ENCODE data around the gene CCDC187. TPM values are rescaled to one million over a fixed set of nuclear protein-coding genes. Genes with fewer than 3 reads are reported as not detected.
A peak's percentile ranks its signal among the peaks of the same experiment; 100 is the strongest.

The CCDC187 gene
- total RNA-seq, 2 experiments from 2014 or later: 0.07 TPM; not detected in 1

DNA sequence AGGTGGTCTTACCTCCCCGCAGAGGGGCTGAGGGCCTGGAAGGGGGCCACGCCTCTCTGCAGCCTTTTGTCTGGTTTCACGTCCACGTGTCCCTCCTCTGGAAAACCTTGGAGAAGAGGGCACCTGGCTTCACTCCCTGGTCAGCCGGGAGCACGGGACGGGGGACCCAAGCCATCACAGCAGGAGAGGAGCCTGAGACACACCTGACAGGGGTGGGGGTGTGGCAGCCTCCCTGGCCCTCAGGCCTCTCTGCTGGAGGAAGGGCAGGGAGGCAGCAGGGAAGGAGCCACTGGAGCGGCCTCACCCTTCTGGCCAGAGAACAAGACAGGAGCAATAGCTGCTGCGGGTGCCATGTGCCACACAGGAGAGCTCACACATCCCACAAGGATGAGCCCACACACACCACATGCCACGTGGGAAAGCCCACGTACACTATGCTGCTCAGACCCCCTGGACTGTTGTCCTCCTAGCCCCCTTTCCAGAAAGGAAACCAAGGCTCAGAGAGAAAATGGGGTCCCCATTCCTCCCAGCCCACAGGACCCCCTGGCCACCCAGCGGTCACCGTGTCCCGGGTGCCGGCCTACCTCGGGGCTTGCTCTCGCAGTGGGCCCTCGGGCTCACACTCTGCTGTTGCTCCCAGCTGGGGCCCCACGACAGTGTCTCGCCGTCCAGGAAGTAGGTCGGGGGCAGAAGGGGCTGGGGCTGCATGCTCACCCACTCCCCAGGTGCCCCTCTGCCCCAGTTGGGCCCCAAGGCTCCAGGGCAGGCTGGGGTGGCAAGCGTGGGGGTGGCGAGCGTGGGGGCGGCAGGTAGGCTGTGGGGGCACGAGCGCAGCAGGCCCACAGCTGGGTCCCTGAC is 18.2 kb downstream of the CCDC187 start:
- CTCF ChIA-PET: interaction anchor here (0.9 kb wide), 1 partner anchor 119 kb away, joined by 3 read pairs; no protein-coding TSS in a partner anchor

DNA sequence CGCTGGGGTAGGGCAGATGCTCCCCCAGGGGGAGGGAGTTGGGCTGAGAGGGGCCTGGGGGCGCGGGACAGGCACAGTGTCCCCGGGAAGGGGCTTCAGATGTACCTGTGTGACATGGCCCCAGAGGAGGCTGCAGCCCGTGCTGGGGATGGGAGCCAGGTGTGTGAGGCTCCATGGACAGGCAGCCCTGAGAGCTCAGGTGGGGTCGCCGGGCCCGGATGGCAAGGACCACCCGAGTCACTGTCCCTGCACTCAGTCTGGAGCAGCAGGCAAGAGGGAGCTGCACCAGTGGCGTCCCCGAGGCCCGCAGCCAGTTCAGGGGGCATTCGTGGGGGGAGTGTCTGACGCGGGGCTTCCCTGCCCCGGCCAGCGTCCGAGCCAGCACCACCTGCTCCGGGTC is 18.9 kb downstream of the CCDC187 start:
- Mint-ChIP-seq H3K4me3 (no peak overlapping the region), H3K9me3 (no peaks in the 10 kb centered on the region), H3K36me3 (ENCODE audit: low read depth) (no peaks in the 10 kb centered on the region), H3K27me3 (no peaks in the 10 kb centered on the region), H3K27ac (no peak overlapping the region), H3K4me1 (ENCODE audit: low read depth) (peaks cover 3% of the 10 kb centered on the region)
- ChIA-PET POLR2A (no interaction called here), CTCF (interaction anchor here (0.8 to 0.9 kb wide), 2 partner anchors 28 to 118 kb away, joined by 3 to 5 read pairs; no protein-coding TSS in a partner anchor)
- intact Hi-C loops (cut with micrococcal nuclease): no loop called here
- TF ChIP-seq, protein P1, sequence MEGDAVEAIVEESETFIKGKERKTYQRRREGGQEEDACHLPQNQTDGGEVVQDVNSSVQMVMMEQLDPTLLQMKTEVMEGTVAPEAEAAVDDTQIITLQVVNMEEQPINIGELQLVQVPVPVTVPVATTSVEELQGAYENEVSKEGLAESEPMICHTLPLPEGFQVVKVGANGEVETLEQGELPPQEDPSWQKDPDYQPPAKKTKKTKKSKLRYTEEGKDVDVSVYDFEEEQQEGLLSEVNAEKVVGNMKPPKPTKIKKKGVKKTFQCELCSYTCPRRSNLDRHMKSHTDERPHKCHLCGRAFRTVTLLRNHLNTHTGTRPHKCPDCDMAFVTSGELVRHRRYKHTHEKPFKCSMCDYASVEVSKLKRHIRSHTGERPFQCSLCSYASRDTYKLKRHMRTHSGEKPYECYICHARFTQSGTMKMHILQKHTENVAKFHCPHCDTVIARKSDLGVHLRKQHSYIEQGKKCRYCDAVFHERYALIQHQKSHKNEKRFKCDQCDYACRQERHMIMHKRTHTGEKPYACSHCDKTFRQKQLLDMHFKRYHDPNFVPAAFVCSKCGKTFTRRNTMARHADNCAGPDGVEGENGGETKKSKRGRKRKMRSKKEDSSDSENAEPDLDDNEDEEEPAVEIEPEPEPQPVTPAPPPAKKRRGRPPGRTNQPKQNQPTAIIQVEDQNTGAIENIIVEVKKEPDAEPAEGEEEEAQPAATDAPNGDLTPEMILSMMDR (IDR thresholded peaks at IDR 0.05): no peak
- ATAC-seq: no peak
- DNase-seq: no peak

More for the DNA sequence above, 18.2 kb downstream of the CCDC187 start:
- POLR2A ChIA-PET: no interaction called here
- H3K9me3 Mint-ChIP-seq: no peaks in the 10 kb centered on the region
- H3K27me3 Mint-ChIP-seq: no peaks in the 10 kb centered on the region
- H3K4me3 Mint-ChIP-seq: no peak overlapping the region
- peaks cover 3% of the 10 kb centered on the region for H3K4me1 Mint-ChIP-seq (ENCODE audit: low read depth)
- intact Hi-C loops (cut with micrococcal nuclease): no loop called here
- TF ChIP-seq, protein P1 (IDR thresholded peaks at IDR 0.05): no peak
- DNase-seq (no peak), ATAC-seq (no peak)
- H3K36me3 Mint-ChIP-seq (ENCODE audit: low read depth): no peaks in the 10 kb centered on the region
- H3K27ac Mint-ChIP-seq: no peak overlapping the region

DNA sequence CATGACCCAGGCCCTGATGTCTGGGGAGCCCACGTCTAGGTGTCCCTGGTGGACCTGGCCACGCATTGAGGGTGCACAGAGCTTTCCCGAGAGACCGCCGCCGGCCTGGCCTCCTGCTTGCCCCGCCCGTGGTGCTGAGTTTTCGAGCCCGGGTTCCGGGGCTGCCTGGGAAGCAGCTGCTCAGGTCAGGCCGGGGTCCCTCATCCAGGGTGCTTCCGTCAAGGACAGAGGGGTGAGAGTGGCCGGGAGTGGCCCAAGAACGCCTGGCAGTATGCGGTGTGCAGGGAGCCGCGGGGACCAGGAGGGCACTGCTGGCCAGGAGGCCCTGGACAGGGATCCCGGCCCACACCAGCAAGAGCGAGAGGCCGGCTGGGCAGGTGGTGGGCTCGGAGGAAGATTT is 19.6 kb downstream of the CCDC187 start:
- H3K27ac Mint-ChIP-seq: no peak overlapping the region
- H3K9me3 Mint-ChIP-seq: no peaks in the 10 kb centered on the region
- intact Hi-C loops (cut with micrococcal nuclease): no loop called here

DNA sequence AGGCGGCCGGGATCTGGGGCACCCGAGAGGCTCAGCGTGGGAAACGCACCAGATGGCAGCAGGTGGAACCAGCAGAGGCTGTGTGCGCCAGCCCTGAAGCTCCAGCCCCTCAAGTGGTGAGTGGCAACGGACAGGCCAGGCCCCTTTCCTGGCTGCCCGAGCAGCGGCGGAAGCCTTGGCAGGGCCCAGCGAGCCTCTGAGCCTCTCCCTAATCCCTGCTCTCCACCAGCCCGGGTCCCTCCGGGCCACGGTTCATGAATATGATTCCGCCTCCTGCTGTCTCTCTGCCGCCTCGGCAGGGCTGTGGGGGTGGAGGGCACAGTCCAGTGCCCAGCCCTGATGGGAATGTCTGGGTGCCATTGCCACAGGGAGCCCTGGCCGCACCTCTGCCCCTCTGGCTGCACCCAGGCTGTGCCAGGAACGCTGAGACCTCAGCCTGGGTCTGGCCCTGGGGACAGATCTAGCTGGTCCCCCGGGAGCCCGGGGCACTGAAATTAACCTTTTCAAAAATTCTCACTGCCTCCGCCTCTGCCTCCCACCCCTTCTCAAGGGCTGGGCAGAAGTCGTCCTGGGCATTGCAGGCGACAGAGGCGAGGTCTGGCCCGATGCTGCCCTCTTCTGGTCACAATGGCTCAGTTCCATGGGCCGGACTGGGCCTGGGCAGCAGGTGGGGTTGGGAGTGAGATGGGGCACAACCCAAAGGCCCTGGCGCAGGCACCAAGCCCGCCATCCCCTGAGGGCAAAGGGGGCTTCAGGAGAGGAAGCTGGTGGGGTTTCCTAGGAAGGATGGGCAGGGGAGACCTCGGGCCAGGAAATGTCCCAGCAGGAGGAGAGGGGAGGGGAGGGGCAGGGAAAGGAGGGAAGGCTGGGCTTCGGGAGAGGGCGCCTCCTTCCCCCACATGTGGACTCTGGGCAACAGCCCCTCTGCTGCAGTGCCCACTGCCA is 20.3 kb downstream of the CCDC187 start:
- no peaks in the 10 kb centered on the region for H3K27me3 Mint-ChIP-seq
- H3K27ac Mint-ChIP-seq: no peak overlapping the region
- CTCF ChIA-PET: interaction anchor here (0.8 to 1.5 kb wide), 7 partner anchors 13 to 149 kb away, joined by 3 to 12 read pairs (median 4); no protein-coding TSS in a partner anchor
- TF ChIP-seq, protein P1 (IDR thresholded peaks at IDR 0.05): peak; percentile 80
- POLR2A ChIA-PET: interaction anchor here (0.6 kb wide), 1 partner anchor 778 kb away, joined by 3 read pairs; no protein-coding TSS in a partner anchor
- ATAC-seq (peak; percentile 99), DNase-seq (peak; percentile 85)
- no peak overlapping the region for H3K4me3 Mint-ChIP-seq
- no peaks in the 10 kb centered on the region for H3K36me3 Mint-ChIP-seq (ENCODE audit: low read depth)
- no peaks in the 10 kb centered on the region for H3K9me3 Mint-ChIP-seq
- intact Hi-C loops (cut with micrococcal nuclease): loop anchor here (2.0 kb wide), 1 partner anchor 113 kb away; no protein-coding TSS in a partner anchor
- H3K4me1 Mint-ChIP-seq (ENCODE audit: low read depth): peaks cover 3% of the 10 kb centered on the region

More for the DNA sequence above, 19.6 kb downstream of the CCDC187 start:
- H3K4me1 Mint-ChIP-seq (ENCODE audit: low read depth): peaks cover 3% of the 10 kb centered on the region
- POLR2A ChIA-PET: no interaction called here
- H3K27me3 Mint-ChIP-seq: no peaks in the 10 kb centered on the region
- TF ChIP-seq, protein P1 (IDR thresholded peaks at IDR 0.05): no peak
- DNase-seq (no peak), ATAC-seq (no peak)
- H3K36me3 Mint-ChIP-seq (ENCODE audit: low read depth): no peaks in the 10 kb centered on the region
- CTCF ChIA-PET: interaction anchor here (0.8 to 1.3 kb wide), 5 partner anchors 17 to 150 kb away, joined by 3 to 5 read pairs (median 3); no protein-coding TSS in a partner anchor
- H3K4me3 Mint-ChIP-seq: no peak overlapping the region
